GM23338 (cell line): Measurements from ENCODE around the gene CAV2. TPM values are rescaled to one million over a fixed set of nuclear protein-coding genes. Genes with fewer than 3 reads are reported as not detected.

Experiments
- ATAC-seq: fragments of 200-7000 bp; cut with Tn5 transposase; 3 replicates; pipeline ENCODE4 v1.9.1; 2020
- DNase-seq: peaks from one replicate; pipeline ENCODE4 v3.0.0-alpha.2; 2015; ENCODE audit warnings: low spot score
- H2AFZ ChIP-seq: fragments of 200-600 bp; sonication (generic); 2 replicates; pipeline ENCODE4 v1.8.0; 2016; ENCODE audit warnings: antibody characterized with exemption, mild to moderate bottlenecking, moderate library complexity
- H3F3A ChIP-seq: fragments of 200-600 bp; sonication (generic); replicated peaks from 2 replicates; pipeline ENCODE4 v1.8.0; 2017; ENCODE audit warnings: antibody characterized with exemption, mixed run types, low read depth
- H3K27ac ChIP-seq: fragments of 200-600 bp; sonication (generic); 2 replicates; pipeline ENCODE4 v1.6.1; 2016; ENCODE audit warnings: low read depth
- H3K27me3 ChIP-seq: fragments of 200-600 bp; sonication (generic); 2 replicates; pipeline ENCODE4 v1.8.0; 2016; ENCODE audit warnings: mild to moderate bottlenecking, mixed run types, moderate library complexity; ENCODE audit not compliant: insufficient read depth
- H3K36me3 ChIP-seq: fragments of 200-600 bp; sonication (generic); 2 replicates; pipeline ENCODE4 v1.8.0; 2016; ENCODE audit warnings: mild to moderate bottlenecking; ENCODE audit not compliant: insufficient read depth
- H3K4me1 ChIP-seq: fragments of 200-600 bp; sonication (generic); 2 replicates; pipeline ENCODE4 v1.8.0; 2016; ENCODE audit warnings: mild to moderate bottlenecking, moderate library complexity; ENCODE audit not compliant: insufficient read depth
- H3K4me2 ChIP-seq: fragments of 200-600 bp; sonication (generic); 2 replicates; pipeline ENCODE4 v1.7.1; 2017; ENCODE audit warnings: mixed run types
- H3K4me3 ChIP-seq: fragments of 200-600 bp; sonication (generic); 2 replicates; pipeline ENCODE4 v1.6.1; 2016; ENCODE audit warnings: mixed run types
- H3K79me2 ChIP-seq: fragments of 200-600 bp; sonication (generic); replicated peaks from 2 replicates; pipeline ENCODE4 v1.8.0; 2017; ENCODE audit warnings: mild to moderate bottlenecking; ENCODE audit not compliant: insufficient read depth
- H3K9me2 ChIP-seq: fragments of 200-600 bp; sonication (generic); 2 replicates; pipeline ENCODE4 v1.8.0; 2017; ENCODE audit not compliant: insufficient read depth
- H4K20me1 ChIP-seq: fragments of 200-600 bp; sonication (generic); replicated peaks from 2 replicates; pipeline ENCODE4 v1.8.0; 2017; ENCODE audit warnings: mild to moderate bottlenecking; ENCODE audit not compliant: insufficient read depth
- H3K27ac Mint-ChIP-seq: 2 replicates; pipeline ENCODE4 v1.8.0; 2020; ENCODE audit warnings: inconsistent platforms, mild to moderate bottlenecking, moderate library complexity, mixed read lengths
- H3K27me3 Mint-ChIP-seq: 3 replicates; pipeline ENCODE4 v1.8.0; 2022; ENCODE audit warnings: low read depth, mild to moderate bottlenecking, moderate library complexity, mixed read lengths, inconsistent platforms; ENCODE audit not compliant: insufficient read depth, poor library complexity
- H3K36me3 Mint-ChIP-seq: 3 replicates; pipeline ENCODE4 v1.8.0; 2021; ENCODE audit warnings: low read depth, mild to moderate bottlenecking, inconsistent platforms, moderate library complexity, mixed read lengths
- H3K4me1 Mint-ChIP-seq: 3 replicates; pipeline ENCODE4 v1.8.0; 2020; ENCODE audit warnings: mild to moderate bottlenecking, inconsistent platforms, mixed read lengths
- H3K4me3 Mint-ChIP-seq: 3 replicates; pipeline ENCODE4 v1.8.0; 2021; ENCODE audit warnings: moderate library complexity, mild to moderate bottlenecking, inconsistent platforms, mixed read lengths
- H3K9me3 Mint-ChIP-seq: 3 replicates; pipeline ENCODE4 v1.8.0; 2020; ENCODE audit warnings: moderate library complexity, mild to moderate bottlenecking, inconsistent platforms, mixed read lengths
- CREB1 ChIP-seq: fragments of 250-450 bp; sonication (Bioruptor Pico); IDR thresholded peaks from 2 replicates; pipeline ENCODE4 v1.5.0; 2020; ENCODE audit warnings: low read depth, mild to moderate bottlenecking, moderate library complexity
- CTCF ChIP-seq, 2 experiments: fragments of 200-600 bp in 1 of 2; sonication (generic) in 1 of 2; conservative IDR thresholded peaks; 2 replicates each; pipeline versions ENCODE4 v1.5.1 to v1.6.1; 2016 to 2017; ENCODE audit warnings: antibody characterized with exemption in 2 of 2, low read depth in 2 of 2, mild to moderate bottlenecking in 2 of 2, moderate library complexity in 1 of 2
- ETS1 ChIP-seq: IDR thresholded peaks from 2 replicates; pipeline ENCODE4 v1.6.1; 2016; ENCODE audit warnings: antibody characterized with exemption
- EZH2 ChIP-seq: fragments of 200-600 bp; sonication (generic); IDR thresholded peaks from one replicate; pipeline ENCODE4 v1.8.0; 2017; ENCODE audit warnings: antibody characterized with exemption, mild to moderate bottlenecking, low read depth; ENCODE audit not compliant: unreplicated experiment
- POLR2AphosphoS5 ChIP-seq: IDR thresholded peaks from 2 replicates; pipeline ENCODE4 v1.6.1; 2016; ENCODE audit warnings: antibody characterized with exemption, low read depth
- REST ChIP-seq: IDR thresholded peaks from one replicate; pipeline ENCODE4 v1.6.1; 2018; ENCODE audit warnings: antibody characterized with exemption; ENCODE audit not compliant: unreplicated experiment
- ZNF462 ChIP-seq: fragments of 250-450 bp; sonication (Bioruptor Pico); IDR thresholded peaks from 2 replicates; pipeline ENCODE4 v1.5.0; 2020; ENCODE audit warnings: mild to moderate bottlenecking, moderate library complexity
- polyA plus RNA-seq: library from polyadenylated mRNA; unstranded; fragments of >200 nt; fragmentation: Nextera tagmentation; extraction: Ambion mirVana; gene quantifications from 2 replicates; pipeline ENCODE4 v1.2.1, GENCODE V29; 2016
- total RNA-seq: library from RNA; depleted of rRNA; stranded (reverse); fragments of >200 nt; shearing (Covaris generic); gene quantifications from 2 replicates; pipeline ENCODE4 v1.2.3, GENCODE V29; 2014

Gene CAV2
- total and polyA plus RNA-seq, 2 experiments from 2014 or later: 4.2 to 6.6 TPM

- no peak for TF ChIP-seq REST
- TF ChIP-seq CTCF (conservative IDR thresholded peaks at IDR 0.05; ENCODE audit: low read depth in 2 of 2): no peak
- TF ChIP-seq EZH2: no peak
- no peak for TF ChIP-seq CREB1 (CRISPR knock-in tag)
- no peak for TF ChIP-seq ETS1
Measured at GRCh38 chr7:116511552-116512519, 12.3 kb downstream of the CAV2 start (continued).

GRCh38 chr7:116512520-116513188 is 13.1 kb downstream of the CAV2 start:
- no peaks in the 10 kb centered on the region for H3K27me3 ChIP-seq
- Mint-ChIP-seq H3K9me3 (no peaks in the 10 kb centered on the region), H3K27ac (no peak overlapping the region), H3K4me3 (no peak overlapping the region), H3K4me1 (peaks cover 15% of the 10 kb centered on the region), H3K27me3 (peaks cover 2% of the 10 kb centered on the region), H3K36me3 (no peaks in the 10 kb centered on the region)
- H3K9me2 ChIP-seq: no peaks in the 10 kb centered on the region
- no peak for DNase-seq
- no peaks in the 10 kb centered on the region for H3F3A ChIP-seq
- no peak overlapping the region for H3K27ac ChIP-seq
- no peaks in the 10 kb centered on the region for H3K79me2 ChIP-seq
- no peak for ATAC-seq
- no peaks in the 10 kb centered on the region for H4K20me1 ChIP-seq
- H3K4me1 ChIP-seq: peaks cover 13% of the 10 kb centered on the region
- H3K4me3 ChIP-seq: no peak overlapping the region
- no peak overlapping the region for H3K4me2 ChIP-seq
- peak overlapping the region; percentile 85; the same call in 1 of the 2 replicates for H2AFZ ChIP-seq
- no peaks in the 10 kb centered on the region for H3K36me3 ChIP-seq
- TF ChIP-seq ZNF462 (CRISPR knock-in tag) (no peak), POLR2AphosphoS5 (no peak), EZH2 (no peak)
